K562 (cell line): Measurements from ENCODE around the gene PPM1H.

Source experiments
- CREB1 ChIP-seq, 2 experiments: sonication (generic) in 1 of 2; formaldehyde crosslinking in 1 of 2; IDR thresholded peaks; 2 replicates each; pipeline versions ENCODE4 v1.6.1 to v1.8.0; 2012 to 2022; ENCODE audit warnings: inconsistent platforms in 1 of 2, mild to moderate bottlenecking in 1 of 2, missing genetic modification reagents in 1 of 2, moderate library complexity in 1 of 2
- FOXK2 ChIP-seq, 2 experiments: fragments of 450-650 bp; IDR thresholded peaks in 1 of 2; conservative IDR thresholded peaks in 1 of 2; 2 replicates each; pipeline ENCODE4 v1.6.1; 2016; ENCODE audit warnings: low read depth in 2 of 2, mild to moderate bottlenecking in 1 of 2
- MAZ ChIP-seq, 2 experiments: fragments of 450-650 bp in 1 of 2; sonication (generic) in 1 of 2; formaldehyde crosslinking; IDR thresholded peaks in 1 of 2; conservative IDR thresholded peaks in 1 of 2; 2 replicates each; pipeline versions ENCODE4 v1.4.0 to v1.5.0; 2020; ENCODE audit warnings: mild to moderate bottlenecking in 1 of 2, missing genetic modification reagents in 1 of 2
- MYC ChIP-seq, 2 experiments: fragments of 250-450 bp in 1 of 2; sonication (Bioruptor Pico) in 1 of 2; IDR thresholded peaks; 2 replicates each; pipeline versions ENCODE4 v1.5.1 to v1.6.1; 2012 to 2021; ENCODE audit warnings: low read depth in 2 of 2, borderline replicate concordance in 1 of 2, improper control_type of control experiment in 1 of 2, low read length in 1 of 2, mild to moderate bottlenecking in 1 of 2, moderate library complexity in 1 of 2
- RCOR1 ChIP-seq, 2 experiments: IDR thresholded peaks; 2 replicates each; pipeline ENCODE4 v1.6.1; 2012; ENCODE audit warnings: low read depth in 2 of 2, low read length in 2 of 2, borderline replicate concordance in 1 of 2, improper control_type of control experiment in 1 of 2
- TF ChIP-seq, protein P1 (sequence below), 3 experiments: IDR thresholded peaks in 2 of 3; conservative IDR thresholded peaks in 1 of 3; 2 replicates each; pipeline ENCODE4 v1.5.1; 2011 to 2012; ENCODE audit warnings: low read length in 3 of 3, mild to moderate bottlenecking in 3 of 3, control low read depth in 2 of 3, improper control_type of control experiment in 1 of 3, inconsistent platforms in 1 of 3, low read depth in 1 of 3, mixed read lengths in 1 of 3, moderate library complexity in 1 of 3; ENCODE audit not compliant: insufficient read depth in 2 of 3
- TF ChIP-seq, protein P2 (sequence below): fragments of 250-450 bp; sonication (Bioruptor Pico); IDR thresholded peaks from 2 replicates; pipeline ENCODE4 v1.4.0; 2020
- TF ChIP-seq, protein P3 (sequence below): sonication (generic); formaldehyde crosslinking; IDR thresholded peaks from 2 replicates; pipeline ENCODE4 v1.8.1; 2023; ENCODE audit warnings: mild to moderate bottlenecking, missing genetic modification reagents

DNA sequence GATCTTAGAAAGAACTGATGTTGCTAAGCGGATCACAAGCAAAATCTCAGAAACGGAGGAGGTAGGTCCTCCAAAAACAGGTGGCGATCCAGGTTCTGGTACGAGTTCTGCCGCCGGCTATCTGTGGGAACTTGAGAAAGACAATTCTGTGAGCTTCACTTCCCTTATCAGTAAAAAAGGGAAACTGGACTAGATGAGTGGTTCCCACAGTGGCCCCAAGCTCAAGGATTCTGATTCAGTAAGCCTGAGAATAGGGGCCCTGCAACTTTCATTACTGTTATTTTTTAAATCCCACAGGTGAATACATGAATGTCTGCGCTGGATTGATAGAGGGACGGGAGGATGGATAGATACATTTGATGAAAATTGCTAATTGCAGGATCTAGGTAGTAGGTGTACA lies 160.2 kb downstream of the PPM1H start:
- no peak for TF ChIP-seq FOXK2 (conservative IDR thresholded peaks at IDR 0.05 in 1 of 2, IDR thresholded peaks at IDR 0.05 in 1 of 2; ENCODE audit: low read depth in 2 of 2)
- TF ChIP-seq, protein P1, sequence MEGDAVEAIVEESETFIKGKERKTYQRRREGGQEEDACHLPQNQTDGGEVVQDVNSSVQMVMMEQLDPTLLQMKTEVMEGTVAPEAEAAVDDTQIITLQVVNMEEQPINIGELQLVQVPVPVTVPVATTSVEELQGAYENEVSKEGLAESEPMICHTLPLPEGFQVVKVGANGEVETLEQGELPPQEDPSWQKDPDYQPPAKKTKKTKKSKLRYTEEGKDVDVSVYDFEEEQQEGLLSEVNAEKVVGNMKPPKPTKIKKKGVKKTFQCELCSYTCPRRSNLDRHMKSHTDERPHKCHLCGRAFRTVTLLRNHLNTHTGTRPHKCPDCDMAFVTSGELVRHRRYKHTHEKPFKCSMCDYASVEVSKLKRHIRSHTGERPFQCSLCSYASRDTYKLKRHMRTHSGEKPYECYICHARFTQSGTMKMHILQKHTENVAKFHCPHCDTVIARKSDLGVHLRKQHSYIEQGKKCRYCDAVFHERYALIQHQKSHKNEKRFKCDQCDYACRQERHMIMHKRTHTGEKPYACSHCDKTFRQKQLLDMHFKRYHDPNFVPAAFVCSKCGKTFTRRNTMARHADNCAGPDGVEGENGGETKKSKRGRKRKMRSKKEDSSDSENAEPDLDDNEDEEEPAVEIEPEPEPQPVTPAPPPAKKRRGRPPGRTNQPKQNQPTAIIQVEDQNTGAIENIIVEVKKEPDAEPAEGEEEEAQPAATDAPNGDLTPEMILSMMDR (IDR thresholded peaks at IDR 0.05 in 2 of 3, conservative IDR thresholded peaks at IDR 0.05 in 1 of 3; ENCODE audit: insufficient read depth in 2 of 3, low read depth in 1 of 3, low read length in 3 of 3), result no peak
- TF ChIP-seq, protein P2, sequence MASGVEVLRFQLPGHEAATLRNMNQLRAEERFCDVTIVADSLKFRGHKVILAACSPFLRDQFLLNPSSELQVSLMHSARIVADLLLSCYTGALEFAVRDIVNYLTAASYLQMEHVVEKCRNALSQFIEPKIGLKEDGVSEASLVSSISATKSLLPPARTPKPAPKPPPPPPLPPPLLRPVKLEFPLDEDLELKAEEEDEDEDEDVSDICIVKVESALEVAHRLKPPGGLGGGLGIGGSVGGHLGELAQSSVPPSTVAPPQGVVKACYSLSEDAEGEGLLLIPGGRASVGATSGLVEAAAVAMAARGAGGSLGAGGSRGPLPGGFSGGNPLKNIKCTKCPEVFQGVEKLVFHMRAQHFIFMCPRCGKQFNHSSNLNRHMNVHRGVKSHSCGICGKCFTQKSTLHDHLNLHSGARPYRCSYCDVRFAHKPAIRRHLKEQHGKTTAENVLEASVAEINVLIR (CRISPR knock-in tag), result no peak
- TF ChIP-seq MAZ (CRISPR knock-in tag; conservative IDR thresholded peaks at IDR 0.05 in 1 of 2, IDR thresholded peaks at IDR 0.05 in 1 of 2), result no peak
- TF ChIP-seq CREB1 (IDR thresholded peaks at IDR 0.05), result no peak
- no peak for TF ChIP-seq CREB1 (CRISPR knock-in tag; IDR thresholded peaks at IDR 0.05)
- no peak for TF ChIP-seq RCOR1 (IDR thresholded peaks at IDR 0.05; ENCODE audit: borderline replicate concordance in 1 of 2, low read depth in 2 of 2, low read length in 2 of 2)
- no peak for TF ChIP-seq MYC (IDR thresholded peaks at IDR 0.05; ENCODE audit: low read depth, low read length)
- TF ChIP-seq MYC (CRISPR knock-in tag; IDR thresholded peaks at IDR 0.05; ENCODE audit: borderline replicate concordance, low read depth), result no peak
- TF ChIP-seq, protein P3, sequence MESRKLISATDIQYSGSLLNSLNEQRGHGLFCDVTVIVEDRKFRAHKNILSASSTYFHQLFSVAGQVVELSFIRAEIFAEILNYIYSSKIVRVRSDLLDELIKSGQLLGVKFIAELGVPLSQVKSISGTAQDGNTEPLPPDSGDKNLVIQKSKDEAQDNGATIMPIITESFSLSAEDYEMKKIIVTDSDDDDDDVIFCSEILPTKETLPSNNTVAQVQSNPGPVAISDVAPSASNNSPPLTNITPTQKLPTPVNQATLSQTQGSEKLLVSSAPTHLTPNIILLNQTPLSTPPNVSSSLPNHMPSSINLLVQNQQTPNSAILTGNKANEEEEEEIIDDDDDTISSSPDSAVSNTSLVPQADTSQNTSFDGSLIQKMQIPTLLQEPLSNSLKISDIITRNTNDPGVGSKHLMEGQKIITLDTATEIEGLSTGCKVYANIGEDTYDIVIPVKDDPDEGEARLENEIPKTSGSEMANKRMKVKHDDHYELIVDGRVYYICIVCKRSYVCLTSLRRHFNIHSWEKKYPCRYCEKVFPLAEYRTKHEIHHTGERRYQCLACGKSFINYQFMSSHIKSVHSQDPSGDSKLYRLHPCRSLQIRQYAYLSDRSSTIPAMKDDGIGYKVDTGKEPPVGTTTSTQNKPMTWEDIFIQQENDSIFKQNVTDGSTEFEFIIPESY (CRISPR knock-in tag), result no peak
